NCI-H1105 treated with DMSO at 0.1 percent for 48 hours (cell line): ENCODE measurements around the gene ZSWIM6.
"Not testable (repeated sequence)": the region's sequence is repeated elsewhere in the genome, so short reads cannot be mapped to it uniquely, and the experiment has no call there.

Source experiments
- DNase-seq: peaks from one replicate; lab custom pipeline; 2025; lab: John Stamatoyannopoulos, UW

Gene ZSWIM6

DNA sequence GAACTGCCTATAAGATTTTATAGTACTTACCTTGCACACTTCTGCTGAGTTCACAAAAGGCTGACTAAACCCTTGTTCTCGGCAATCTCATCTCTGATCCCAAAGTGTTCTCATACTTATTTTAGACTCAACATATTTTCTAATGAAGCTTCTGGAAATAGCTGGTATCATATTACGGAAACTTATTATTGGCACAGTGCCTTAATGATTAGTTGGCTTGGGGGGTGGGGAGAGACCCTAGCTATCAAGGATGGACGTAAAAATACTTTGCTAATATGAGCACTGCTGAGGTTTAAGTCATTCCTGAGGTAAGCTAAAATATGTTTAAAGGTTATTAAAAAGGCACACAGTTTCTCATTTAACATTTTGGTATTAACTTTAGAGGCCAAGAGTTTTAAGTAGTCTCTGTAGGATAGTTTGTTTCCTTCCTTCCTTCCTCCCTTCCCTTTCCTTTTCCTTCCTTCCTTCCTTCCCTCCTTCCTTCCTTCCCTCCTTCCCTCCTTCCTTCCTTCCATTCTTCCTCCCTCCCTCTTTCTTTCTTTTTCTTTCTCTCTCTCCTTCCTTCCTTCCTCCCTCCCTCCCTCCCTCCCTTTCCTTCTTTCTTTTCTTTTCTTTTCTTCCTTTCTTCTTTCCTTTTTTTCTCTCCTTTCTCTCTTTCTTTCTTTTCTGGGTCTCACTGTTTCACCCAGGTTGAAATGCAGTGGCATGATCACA, 31.5 kb downstream of the ZSWIM6 start:
- DNase-seq, result no peak

GRCh38 chr5:61366497-61367240, 34.6 kb downstream of the ZSWIM6 start:
- DNase-seq, result no peak

DNA sequence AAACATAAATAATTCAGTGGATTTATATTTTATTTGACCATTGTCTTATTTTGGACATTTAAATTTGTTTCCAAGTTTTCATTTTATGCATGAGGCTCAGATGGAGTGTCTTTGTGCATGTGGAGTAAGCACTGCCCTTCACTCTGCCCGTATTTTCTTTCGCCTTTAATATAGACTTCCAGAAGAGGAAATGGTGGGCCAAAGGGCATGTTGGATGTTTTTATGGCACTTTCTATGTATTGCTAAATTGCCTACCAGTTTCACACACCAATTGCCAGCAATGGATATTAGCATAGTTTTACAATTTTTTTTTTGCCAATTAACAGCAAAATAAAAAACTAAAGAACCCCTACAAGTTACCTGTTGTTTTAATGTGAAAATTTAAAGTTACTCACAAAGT, 38.4 kb downstream of the ZSWIM6 start:
- DNase-seq, result no peak

GRCh38 chr5:61371474-61371873, 39.4 kb downstream of the ZSWIM6 start:
- DNase-seq, result peak; percentile 16

DNA sequence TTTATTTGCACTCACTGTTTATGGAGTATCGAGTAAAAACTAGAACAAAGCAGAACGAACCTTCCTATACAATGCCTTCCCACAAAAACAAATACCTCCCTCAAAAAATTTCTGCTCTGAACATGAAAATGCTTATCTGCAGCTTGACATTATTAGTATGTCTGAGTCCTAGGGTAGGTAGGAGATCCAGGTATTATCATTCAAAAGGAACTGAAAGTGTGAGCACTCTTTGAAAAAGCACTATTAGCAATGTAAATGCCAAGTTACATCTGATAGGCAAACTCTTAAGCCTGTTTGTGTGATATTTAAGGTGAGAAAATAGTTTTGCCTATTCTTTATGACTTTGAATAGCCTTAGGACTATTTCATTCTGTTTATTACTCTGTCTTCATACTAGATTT, 47.6 kb downstream of the ZSWIM6 start:
- DNase-seq, result no peak

- DNase-seq, result no peak
Measured at GRCh38 chr5:61381968-61382367, 49.9 kb downstream of the ZSWIM6 start.

GRCh38 chr5:61385627-61386026, 53.6 kb downstream of the ZSWIM6 start:
- no peak for DNase-seq

- peak; percentile 59 for DNase-seq
Measured at GRCh38 chr5:61386045-61386800, 54.2 kb downstream of the ZSWIM6 start.

DNA sequence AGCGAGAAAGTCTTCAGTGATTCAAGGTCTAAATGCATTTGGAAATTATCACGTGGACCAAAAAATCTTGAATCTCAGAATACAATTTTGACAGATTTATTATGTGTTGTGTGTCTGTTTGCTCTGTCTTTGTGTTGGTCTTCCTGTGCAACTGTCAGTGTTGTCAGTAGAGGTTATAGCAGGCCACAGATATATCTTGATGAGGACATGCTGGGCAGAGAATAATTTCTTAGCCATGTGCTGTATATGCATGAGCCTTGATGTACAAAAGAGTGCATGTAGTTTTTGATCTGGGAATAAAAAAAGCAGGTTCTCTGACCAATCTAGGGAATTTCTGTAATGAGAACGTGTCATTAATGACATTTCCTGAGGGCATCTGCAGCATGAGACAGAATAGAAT, 57.6 kb downstream of the ZSWIM6 start:
- DNase-seq, result no peak

DNA sequence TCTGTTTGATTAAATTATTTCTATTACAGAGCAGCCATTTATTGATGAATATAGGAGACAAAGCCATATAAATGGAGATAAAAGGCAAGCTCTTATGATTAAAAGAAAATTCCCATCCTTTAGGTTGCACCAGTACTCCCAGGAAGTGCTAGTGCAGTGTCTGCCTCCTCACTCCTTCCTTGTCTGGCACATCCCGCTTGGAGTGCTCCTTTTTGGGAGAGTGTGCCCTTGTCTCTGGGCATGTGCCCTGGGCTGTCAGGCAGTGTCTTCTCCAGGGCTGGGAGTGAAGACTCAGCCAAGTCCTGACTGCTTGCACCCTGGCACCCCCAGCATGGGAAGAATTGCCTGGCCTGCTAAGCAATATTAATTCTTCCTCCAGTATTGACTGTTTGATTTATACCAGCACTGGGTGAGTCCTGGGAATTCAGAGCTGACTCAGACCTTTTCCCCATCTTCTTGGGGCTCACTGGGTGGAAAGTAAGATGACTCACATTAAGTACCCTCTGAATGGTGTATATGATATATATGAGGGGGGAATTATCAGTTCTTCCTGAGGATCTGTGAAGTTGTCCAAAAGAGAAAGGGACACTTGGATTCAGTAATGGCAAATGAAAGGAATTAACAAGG, 62.1 kb downstream of the ZSWIM6 start:
- DNase-seq, result no peak

DNA sequence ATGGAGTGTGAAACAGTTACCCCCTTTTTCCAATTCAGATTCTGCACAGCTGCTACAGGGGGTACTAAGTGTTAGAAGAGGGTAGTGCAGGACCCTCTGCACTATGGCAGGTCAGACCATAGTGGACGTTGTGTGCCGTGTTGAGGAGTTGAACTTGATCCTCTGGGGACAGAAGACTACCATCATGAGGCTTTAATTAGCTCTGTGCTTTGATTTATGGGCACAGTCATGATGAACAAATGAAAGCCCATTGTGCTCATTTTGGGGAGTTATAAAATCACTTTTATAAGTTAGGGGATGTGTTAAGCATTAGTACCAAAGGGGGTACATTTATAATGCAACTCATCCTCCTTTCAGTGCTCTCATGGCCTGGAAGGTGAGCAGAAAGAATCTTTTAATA, 62.7 kb downstream of the ZSWIM6 start:
- DNase-seq, result no peak

DNA sequence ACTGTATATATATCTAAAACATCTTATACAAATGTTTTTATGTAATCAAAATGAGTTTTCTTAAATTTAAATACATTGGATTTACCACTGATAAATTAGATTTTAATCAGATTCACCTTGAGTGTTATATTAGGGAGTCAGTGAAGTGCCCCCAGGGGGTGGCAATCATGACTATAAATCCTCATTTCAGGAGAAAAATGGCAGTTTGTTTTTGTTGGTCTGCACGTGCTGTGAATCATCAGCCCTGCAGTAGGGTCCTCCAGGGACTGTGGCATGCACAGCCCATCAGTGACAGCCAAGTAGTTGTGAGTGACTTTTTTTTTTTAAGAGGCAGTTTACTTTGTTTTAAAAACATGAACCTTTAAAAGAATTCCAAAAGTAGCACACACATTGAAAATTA, 65.2 kb downstream of the ZSWIM6 start:
- DNase-seq, result no peak

DNA sequence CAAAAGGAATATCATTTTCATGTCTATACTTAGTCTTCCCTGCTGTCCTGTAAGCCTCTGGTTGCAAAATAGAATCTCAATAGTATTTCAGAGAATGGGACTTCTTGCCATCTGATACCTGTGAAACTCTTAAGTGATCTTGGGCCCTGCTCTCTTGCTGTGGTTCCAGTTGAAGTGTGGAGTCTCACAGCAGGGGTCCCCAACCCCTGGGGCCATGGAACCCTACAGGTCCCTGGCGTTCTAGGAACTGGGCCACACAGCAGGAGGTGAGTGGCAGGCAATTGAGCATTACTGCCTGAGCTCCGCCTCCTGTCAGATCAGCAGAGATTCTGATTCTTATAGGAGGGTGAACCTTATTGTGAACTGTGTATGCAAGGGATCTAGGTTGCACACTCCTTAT, 65.9 kb downstream of the ZSWIM6 start:
- no peak for DNase-seq

DNA sequence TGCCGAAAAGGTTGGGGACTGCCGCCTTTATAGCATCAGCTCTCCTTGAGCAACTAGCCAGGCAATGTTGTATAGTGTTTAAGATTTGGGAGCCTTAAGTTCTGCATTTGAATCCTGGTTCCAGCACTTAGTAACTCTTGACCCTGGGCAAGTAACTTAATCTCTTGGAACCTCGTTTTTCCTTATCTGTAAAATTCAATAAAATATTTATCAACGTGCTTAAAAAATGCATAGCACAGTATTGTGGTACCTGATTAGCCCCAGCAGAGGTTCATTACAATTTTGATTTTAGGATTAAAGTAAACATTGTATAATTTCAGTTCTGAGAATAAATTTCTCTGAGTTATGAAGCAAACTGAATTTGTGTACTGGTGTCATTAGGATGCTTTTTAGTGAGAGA, 66.4 kb downstream of the ZSWIM6 start:
- DNase-seq, result no peak

GRCh38 chr5:61399679-61400078, 67.6 kb downstream of the ZSWIM6 start:
- DNase-seq, result no peak

- DNase-seq, result no peak
Measured at GRCh38 chr5:61401726-61402125, 69.7 kb downstream of the ZSWIM6 start.

GRCh38 chr5:61402244-61402823, 70.3 kb downstream of the ZSWIM6 start:
- no peak for DNase-seq

GRCh38 chr5:61402970-61403900, 71.2 kb downstream of the ZSWIM6 start:
- no peak for DNase-seq

DNA sequence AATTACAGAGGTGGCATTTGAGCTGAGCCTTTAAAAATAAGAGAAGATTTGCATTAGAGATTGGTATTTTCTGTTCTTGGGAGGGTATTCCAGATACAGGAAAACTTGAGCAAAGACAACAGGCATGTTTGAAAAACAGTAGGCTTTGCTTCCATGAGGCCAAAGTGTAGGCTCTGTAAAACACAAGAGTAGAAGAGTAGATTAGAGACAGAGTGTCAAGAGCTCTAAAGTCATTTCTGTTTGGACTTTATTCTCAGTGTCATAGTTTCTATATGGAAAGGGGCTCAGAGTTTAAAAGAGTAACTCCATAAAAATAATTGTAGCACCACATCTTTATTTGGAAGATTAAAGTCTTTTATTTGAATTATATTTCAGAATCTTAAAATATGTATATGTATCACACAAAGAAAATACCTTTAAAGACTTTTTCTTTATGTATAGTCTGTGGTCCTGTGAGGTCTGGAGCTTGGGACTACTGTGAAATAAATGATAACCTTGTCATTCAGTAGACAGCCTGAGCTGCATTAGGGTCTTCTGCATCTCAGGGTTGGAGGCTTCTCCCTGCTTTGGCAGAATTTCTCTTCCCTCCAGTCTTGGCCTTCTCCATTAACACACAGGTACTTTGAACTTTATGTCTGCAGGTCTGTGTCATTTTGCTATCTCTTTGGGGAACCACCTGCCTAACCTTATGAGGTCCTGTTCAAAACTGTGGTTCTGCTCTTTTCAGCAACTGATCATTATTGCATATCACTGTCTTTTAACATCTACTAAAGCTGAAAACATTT, 73.6 kb downstream of the ZSWIM6 start:
- DNase-seq, result no peak

GRCh38 chr5:61406497-61406896, 74.4 kb downstream of the ZSWIM6 start:
- DNase-seq, result not testable (repeated sequence)
